Measurements from ENCODE around the gene SPDEF. TPM values are rescaled to one million over a fixed set of nuclear protein-coding genes. Genes with fewer than 3 reads are reported as not detected.

Gene SPDEF
- polyA plus RNA-seq, 2 of the 4 experiments (the other 2 are of a cell fraction), result 4.3 to 5.4 TPM

DNA sequence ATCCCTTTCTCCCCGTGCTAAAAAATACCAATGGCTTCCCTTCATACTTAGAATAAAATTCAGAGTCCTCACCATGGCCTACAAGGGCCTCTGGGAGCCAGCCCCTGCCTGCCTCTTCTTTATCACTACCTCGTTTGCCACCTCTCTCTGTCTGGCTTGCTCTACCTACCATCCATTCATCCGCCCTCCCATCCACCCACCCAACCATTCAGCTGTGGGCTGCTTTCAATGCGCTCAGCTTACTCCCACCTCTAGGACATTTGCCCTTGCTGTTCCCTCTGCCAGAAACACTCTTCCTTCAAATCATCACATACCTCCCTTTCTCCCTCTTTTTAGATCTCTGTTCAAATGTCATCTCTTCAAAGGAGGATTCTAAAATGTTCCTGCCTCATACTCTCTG, 45.8 kb downstream of the SPDEF start (continued):
- TF ChIP-seq, protein P1, sequence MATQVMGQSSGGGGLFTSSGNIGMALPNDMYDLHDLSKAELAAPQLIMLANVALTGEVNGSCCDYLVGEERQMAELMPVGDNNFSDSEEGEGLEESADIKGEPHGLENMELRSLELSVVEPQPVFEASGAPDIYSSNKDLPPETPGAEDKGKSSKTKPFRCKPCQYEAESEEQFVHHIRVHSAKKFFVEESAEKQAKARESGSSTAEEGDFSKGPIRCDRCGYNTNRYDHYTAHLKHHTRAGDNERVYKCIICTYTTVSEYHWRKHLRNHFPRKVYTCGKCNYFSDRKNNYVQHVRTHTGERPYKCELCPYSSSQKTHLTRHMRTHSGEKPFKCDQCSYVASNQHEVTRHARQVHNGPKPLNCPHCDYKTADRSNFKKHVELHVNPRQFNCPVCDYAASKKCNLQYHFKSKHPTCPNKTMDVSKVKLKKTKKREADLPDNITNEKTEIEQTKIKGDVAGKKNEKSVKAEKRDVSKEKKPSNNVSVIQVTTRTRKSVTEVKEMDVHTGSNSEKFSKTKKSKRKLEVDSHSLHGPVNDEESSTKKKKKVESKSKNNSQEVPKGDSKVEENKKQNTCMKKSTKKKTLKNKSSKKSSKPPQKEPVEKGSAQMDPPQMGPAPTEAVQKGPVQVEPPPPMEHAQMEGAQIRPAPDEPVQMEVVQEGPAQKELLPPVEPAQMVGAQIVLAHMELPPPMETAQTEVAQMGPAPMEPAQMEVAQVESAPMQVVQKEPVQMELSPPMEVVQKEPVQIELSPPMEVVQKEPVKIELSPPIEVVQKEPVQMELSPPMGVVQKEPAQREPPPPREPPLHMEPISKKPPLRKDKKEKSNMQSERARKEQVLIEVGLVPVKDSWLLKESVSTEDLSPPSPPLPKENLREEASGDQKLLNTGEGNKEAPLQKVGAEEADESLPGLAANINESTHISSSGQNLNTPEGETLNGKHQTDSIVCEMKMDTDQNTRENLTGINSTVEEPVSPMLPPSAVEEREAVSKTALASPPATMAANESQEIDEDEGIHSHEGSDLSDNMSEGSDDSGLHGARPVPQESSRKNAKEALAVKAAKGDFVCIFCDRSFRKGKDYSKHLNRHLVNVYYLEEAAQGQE (IDR thresholded peaks at IDR 0.05), result no peak

DNA sequence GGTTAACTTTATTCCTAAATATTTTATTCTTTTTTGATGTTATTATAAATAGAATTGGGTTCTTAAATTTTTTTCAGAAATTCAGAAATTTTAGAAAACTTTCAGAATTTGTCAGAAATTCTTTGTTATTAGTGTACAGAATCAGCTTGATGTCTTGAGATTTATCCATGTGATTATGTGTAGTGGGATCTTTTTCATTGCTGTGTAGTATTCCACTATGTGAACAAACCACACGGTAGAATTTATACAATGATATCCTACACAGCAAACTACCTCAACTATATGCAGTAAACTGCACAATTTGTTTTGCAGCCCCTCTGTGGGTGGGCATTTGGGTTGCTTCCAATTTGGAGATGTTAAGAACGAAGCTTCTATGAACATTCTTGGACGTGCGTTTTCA, 46.3 kb downstream of the SPDEF start:
- CTCF ChIA-PET, result no interaction called here

DNA sequence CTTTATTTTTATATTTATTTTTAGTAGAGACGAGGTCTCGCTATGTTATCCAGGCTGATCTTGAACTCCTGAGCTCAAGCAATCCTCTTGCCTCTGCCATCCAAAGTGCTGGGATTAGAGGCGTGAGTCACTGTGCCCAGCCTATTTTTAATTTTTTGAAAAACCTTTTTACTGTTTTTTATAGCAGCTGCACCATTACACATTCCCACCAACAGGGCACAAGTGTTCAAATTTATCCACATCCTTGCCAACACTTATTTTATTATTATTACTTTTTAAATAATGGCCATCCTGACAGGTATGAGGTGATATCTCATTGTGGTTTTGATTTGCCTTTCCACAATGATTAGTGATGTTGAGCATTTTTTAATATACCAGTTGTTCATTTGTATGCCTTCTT, 47.7 kb downstream of the SPDEF start:
- no peaks in the 10 kb centered on the region for H3K4me1 ChIP-seq
- TF ChIP-seq TP53 (CRISPR knock-in tag; IDR thresholded peaks at IDR 0.05) (no peak), KDM5A (IDR thresholded peaks at IDR 0.05) (no peak), NR3C1 (IDR thresholded peaks at IDR 0.05) (no peak), KDM1A (IDR thresholded peaks at IDR 0.05; ENCODE audit: low read depth) (no peak), CBX2 (IDR thresholded peaks at IDR 0.05; ENCODE audit: borderline replicate concordance, low read depth) (no peak), GATA3 (IDR thresholded peaks at IDR 0.05; ENCODE audit: borderline replicate concordance) (no peak), FOSL2 (IDR thresholded peaks at IDR 0.05) (no peak), FOSL2 (CRISPR knock-in tag; IDR thresholded peaks at IDR 0.05) (no peak), HOXB5 (CRISPR knock-in tag; IDR thresholded peaks at IDR 0.05) (no peak)
- ChIA-PET CTCF (no interaction called here), POLR2A (no interaction called here)
- no peak overlapping the region for H3K4me2 ChIP-seq
- FAIRE-seq (no peak), ATAC-seq (no peak), DNase-seq (ENCODE audit: low read depth in 1 of 2, low spot score in 1 of 2) (no peak)
- H3K27ac ChIP-seq, result no peak overlapping the region
- peaks cover 9% of the 10 kb centered on the region; the same call in 2 of the 3 replicates for H3K9me3 ChIP-seq
- no peak overlapping the region for H3K4me3 ChIP-seq
- WGBS (ENCODE audit: missing lambda C conversion rate), result 87% methylated on average over 3 of the region's 3 CpGs

More for the DNA sequence above, 46.3 kb downstream of the SPDEF start:
- no peak for DNase-seq (ENCODE audit: low read depth in 1 of 2, low spot score in 1 of 2)
- no peaks in the 10 kb centered on the region for H3K4me1 ChIP-seq
- WGBS (ENCODE audit: missing lambda C conversion rate), result 75% methylated on average over 4 of the region's 4 CpGs
- peaks cover 9% of the 10 kb centered on the region; the same call in 2 of the 3 replicates for H3K9me3 ChIP-seq
- H3K4me2 ChIP-seq, result no peak overlapping the region
- POLR2A ChIA-PET, result no interaction called here
- no peak for FAIRE-seq
- no peak for ATAC-seq
- no peak for TF ChIP-seq TP53 (CRISPR knock-in tag; IDR thresholded peaks at IDR 0.05)
- no peak for TF ChIP-seq MAFK (IDR thresholded peaks at IDR 0.05; ENCODE audit: partially characterized antibody)
- no peak for TF ChIP-seq EHMT2 (IDR thresholded peaks at IDR 0.05; ENCODE audit: low read depth)
- no peak for TF ChIP-seq SREBF2 (IDR thresholded peaks at IDR 0.05)
- TF ChIP-seq JUN (IDR thresholded peaks at IDR 0.05), result no peak
- no peak for TF ChIP-seq KDM5A (IDR thresholded peaks at IDR 0.05)
- no peak for TF ChIP-seq RNF2 (IDR thresholded peaks at IDR 0.05; ENCODE audit: borderline replicate concordance, low read depth)
- TF ChIP-seq, protein P2, sequence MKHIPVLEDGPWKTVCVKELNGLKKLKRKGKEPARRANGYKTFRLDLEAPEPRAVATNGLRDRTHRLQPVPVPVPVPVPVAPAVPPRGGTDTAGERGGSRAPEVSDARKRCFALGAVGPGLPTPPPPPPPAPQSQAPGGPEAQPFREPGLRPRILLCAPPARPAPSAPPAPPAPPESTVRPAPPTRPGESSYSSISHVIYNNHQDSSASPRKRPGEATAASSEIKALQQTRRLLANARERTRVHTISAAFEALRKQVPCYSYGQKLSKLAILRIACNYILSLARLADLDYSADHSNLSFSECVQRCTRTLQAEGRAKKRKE (CRISPR knock-in tag; IDR thresholded peaks at IDR 0.05; ENCODE audit: low read depth), result no peak
- no peak for TF ChIP-seq RAD21 (conservative IDR thresholded peaks at IDR 0.05 in 1 of 2, IDR thresholded peaks at IDR 0.05 in 1 of 2)
- TF ChIP-seq CHD4 (IDR thresholded peaks at IDR 0.05; ENCODE audit: borderline replicate concordance), result no peak
- TF ChIP-seq, protein P1 (IDR thresholded peaks at IDR 0.05), result no peak
- TF ChIP-seq RCOR1 (IDR thresholded peaks at IDR 0.05; ENCODE audit: low read depth, low read length), result no peak
- TF ChIP-seq GATA3 (IDR thresholded peaks at IDR 0.05; ENCODE audit: borderline replicate concordance), result no peak
- no peak overlapping the region for H3K4me3 ChIP-seq
- no peak overlapping the region for H3K27ac ChIP-seq

All from A549 (cell line).